ENCODE results near the gene NFE2L2. TPM values are rescaled to one million over a fixed set of nuclear protein-coding genes. Genes with fewer than 3 reads are reported as not detected.

NFE2L2 gene
- total and polyA plus RNA-seq, 9 of the 15 experiments (the other 6 are each of a cell fraction or from before 2014, with no cell fraction given), result 29.3 to 120 (median 59.3) TPM

DNA sequence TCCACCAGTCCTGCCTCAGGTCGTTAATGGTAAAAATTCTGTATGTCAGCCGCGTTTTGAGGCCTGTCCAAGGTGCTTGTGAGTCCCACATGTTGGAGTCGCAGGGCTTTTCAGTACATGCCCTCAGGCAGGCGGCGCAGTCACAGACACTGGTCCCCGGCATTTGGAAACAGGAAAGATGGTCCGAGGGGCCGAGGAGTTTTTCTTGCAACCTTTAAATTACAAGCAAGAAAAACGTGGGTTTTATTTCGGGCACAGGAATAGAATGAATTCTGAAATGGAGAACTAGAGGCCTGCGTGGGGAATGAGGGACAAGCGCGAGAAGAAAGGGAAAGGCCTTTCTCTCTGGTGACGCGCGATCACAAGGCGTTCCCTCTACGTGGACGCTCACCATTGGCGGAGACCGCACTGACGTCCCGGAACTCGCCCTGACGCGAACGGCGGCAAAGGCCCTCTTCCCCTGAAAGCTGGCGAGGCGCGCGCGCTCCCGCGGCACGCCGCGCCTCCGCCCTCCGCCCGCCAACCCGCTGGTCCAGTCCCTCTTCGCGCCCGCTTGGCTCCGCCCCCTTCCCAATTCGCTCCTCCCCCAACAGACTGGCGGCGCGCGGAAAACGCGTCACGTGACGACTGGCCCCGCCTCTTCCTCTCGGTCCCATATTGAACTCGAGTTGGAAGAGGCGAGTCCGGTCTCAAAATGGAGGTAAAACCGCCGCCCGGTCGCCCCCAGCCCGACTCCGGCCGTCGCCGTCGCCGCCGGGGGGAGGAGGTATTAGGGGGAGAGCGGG, 52.2 kb downstream of the NFE2L2 start, which contains the start of gene HNRNPA3 (continued):
- peak; percentile 24; the same call in 1 of the 2 replicates for TF ChIP-seq NR2C2 (CRISPR knock-in tag; IDR thresholded peaks at IDR 0.05)
- TF ChIP-seq NR2C2 (tag; IDR thresholded peaks at IDR 0.05), result peak; percentile 85; the same call in 1 of the 2 replicates
- no peak for TF ChIP-seq DLX4 (CRISPR knock-in tag; IDR thresholded peaks at IDR 0.05)
- TF ChIP-seq, protein P1, sequence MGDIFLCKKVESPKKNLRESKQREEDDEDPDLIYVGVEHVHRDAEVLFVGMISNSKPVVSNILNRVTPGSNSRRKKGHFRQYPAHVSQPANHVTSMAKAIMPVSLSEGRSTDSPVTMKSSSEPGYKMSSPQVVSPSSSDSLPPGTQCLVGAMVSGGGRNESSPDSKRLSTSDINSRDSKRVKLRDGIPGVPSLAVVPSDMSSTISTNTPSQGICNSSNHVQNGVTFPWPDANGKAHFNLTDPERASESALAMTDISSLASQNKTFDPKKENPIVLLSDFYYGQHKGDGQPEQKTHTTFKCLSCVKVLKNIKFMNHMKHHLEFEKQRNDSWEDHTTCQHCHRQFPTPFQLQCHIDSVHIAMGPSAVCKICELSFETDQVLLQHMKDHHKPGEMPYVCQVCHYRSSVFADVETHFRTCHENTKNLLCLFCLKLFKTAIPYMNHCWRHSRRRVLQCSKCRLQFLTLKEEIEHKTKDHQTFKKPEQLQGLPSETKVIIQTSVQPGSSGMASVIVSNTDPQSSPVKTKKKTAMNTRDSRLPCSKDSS (IDR thresholded peaks at IDR 0.05; ENCODE audit: low read depth, partially characterized antibody), result no peak
- 0 out of 2 replicates have a peak, but pooled peaks have one; percentile 15 for TF ChIP-seq ZNF311 (CRISPR knock-in tag; IDR thresholded peaks at IDR 0.05)
- TF ChIP-seq ZNF445 (CRISPR knock-in tag; IDR thresholded peaks at IDR 0.05; ENCODE audit: low read depth), result peak; percentile 66; the same call in 1 of the 2 replicates
- TF ChIP-seq, protein P2, sequence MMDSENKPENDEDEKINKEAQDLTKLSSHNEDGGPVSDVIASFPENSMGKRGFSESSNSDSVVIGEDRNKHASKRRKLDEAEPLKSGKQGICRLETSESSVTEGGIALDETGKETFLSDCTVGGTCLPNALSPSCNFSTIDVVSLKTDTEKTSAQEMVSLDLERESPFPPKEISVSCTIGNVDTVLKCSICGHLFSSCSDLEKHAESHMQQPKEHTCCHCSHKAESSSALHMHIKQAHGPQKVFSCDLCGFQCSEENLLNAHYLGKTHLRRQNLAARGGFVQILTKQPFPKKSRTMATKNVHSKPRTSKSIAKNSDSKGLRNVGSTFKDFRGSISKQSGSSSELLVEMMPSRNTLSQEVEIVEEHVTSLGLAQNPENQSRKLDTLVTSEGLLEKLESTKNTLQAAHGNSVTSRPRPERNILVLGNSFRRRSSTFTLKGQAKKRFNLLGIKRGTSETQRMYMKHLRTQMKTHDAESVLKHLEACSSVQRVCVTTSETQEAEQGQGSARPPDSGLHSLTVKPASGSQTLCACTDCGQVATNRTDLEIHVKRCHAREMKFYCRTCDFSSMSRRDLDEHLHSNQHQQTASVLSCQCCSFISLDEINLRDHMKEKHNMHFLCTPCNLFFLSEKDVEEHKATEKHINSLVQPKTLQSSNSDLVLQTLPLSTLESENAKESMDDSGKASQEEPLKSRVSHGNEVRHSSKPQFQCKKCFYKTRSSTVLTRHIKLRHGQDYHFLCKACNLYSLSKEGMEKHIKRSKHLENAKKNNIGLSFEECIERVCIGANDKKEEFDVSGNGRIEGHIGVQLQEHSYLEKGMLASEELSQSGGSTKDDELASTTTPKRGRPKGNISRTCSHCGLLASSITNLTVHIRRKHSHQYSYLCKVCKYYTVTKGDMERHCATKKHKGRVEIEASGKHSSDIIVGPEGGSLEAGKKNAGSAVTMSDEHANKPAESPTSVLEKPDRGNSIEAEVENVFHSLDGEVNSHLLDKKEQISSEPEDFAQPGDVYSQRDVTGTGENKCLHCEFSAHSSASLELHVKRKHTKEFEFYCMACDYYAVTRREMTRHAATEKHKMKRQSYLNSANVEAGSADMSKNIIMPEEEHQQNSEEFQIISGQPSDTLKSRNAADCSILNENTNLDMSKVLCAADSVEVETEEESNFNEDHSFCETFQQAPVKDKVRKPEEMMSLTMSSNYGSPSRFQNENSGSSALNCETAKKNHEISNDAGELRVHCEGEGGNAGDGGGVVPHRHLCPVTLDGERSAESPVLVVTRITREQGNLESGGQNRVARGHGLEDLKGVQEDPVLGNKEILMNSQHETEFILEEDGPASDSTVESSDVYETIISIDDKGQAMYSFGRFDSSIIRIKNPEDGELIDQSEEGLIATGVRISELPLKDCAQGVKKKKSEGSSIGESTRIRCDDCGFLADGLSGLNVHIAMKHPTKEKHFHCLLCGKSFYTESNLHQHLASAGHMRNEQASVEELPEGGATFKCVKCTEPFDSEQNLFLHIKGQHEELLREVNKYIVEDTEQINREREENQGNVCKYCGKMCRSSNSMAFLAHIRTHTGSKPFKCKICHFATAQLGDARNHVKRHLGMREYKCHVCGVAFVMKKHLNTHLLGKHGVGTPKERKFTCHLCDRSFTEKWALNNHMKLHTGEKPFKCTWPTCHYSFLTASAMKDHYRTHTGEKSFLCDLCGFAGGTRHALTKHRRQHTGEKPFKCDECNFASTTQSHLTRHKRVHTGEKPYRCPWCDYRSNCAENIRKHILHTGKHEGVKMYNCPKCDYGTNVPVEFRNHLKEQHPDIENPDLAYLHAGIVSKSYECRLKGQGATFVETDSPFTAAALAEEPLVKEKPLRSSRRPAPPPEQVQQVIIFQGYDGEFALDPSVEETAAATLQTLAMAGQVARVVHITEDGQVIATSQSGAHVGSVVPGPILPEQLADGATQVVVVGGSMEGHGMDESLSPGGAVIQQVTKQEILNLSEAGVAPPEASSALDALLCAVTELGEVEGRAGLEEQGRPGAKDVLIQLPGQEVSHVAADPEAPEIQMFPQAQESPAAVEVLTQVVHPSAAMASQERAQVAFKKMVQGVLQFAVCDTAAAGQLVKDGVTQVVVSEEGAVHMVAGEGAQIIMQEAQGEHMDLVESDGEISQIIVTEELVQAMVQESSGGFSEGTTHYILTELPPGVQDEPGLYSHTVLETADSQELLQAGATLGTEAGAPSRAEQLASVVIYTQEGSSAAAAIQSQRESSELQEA (IDR thresholded peaks at IDR 0.05; ENCODE audit: low read depth), result no peak
- no peak; the same call in 1 of the 2 replicates for TF ChIP-seq VEZF1 (CRISPR knock-in tag; IDR thresholded peaks at IDR 0.05)
- peak in 1 of 2 experiments; percentile 50; a peak in 1 of 4 replicates for TF ChIP-seq SIN3A (IDR thresholded peaks at IDR 0.05; ENCODE audit: borderline replicate concordance in 2 of 2, control insufficient read depth in 1 of 2, low read depth in 2 of 2, low read length in 2 of 2)
- TF ChIP-seq U2AF1 (optimal IDR thresholded peaks at IDR 0.05; ENCODE audit: low read depth, low read length), result no peak
- TF ChIP-seq RBM17 (IDR thresholded peaks at IDR 0.05; ENCODE audit: borderline replicate concordance, low read depth, low read length), result no peak

All from K562 (cell line).